ENCODE measurements around the gene CSNK2B. TPM values are rescaled to one million over a fixed set of nuclear protein-coding genes. Genes with fewer than 3 reads are reported as not detected.

Gene CSNK2B
- total RNA-seq, 4 donors from 2014 or later: 181 to 264 (median 206) TPM

DNA sequence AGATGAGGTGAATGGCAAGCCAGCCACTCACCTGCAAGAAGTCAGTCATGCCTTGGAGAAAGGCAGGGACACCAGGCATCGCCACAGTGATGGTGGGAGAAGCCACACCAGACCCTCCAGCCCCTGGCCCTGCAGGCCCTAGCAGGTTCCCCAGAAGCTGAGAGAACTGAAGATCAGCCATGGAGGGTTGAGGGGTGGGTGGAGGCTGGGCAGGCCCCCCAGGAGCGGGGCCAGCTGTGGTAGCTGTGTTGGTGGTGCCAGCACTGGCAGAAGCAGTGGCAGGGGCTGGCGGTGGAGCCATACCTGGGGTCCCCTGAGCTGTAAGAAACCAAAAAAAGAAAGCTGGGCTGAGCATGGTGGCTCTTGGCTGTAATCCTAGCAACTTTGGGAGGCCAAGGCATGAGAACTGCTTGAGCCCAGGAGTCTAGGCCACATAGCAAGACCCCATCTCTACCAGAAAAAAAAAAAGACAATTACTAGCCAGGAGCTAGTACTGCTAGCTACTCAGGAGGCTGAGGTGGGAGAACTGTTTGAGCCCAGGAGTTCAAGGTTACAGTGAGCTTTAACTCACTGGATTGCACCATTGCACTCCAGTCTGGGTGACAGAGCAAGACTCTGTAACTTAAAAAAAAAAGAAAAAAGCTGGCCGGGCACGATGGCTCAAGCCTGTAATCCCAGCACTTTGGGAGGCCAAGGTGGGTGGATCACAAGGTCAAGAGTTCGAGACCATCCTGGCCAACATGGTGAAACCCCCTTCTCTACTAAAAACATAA lies 22.9 kb upstream of the CSNK2B start:
- no peak for TF ChIP-seq POLR2A (IDR thresholded peaks at IDR 0.05)
- TF ChIP-seq, protein P1, sequence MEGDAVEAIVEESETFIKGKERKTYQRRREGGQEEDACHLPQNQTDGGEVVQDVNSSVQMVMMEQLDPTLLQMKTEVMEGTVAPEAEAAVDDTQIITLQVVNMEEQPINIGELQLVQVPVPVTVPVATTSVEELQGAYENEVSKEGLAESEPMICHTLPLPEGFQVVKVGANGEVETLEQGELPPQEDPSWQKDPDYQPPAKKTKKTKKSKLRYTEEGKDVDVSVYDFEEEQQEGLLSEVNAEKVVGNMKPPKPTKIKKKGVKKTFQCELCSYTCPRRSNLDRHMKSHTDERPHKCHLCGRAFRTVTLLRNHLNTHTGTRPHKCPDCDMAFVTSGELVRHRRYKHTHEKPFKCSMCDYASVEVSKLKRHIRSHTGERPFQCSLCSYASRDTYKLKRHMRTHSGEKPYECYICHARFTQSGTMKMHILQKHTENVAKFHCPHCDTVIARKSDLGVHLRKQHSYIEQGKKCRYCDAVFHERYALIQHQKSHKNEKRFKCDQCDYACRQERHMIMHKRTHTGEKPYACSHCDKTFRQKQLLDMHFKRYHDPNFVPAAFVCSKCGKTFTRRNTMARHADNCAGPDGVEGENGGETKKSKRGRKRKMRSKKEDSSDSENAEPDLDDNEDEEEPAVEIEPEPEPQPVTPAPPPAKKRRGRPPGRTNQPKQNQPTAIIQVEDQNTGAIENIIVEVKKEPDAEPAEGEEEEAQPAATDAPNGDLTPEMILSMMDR (IDR thresholded peaks at IDR 0.05): no peak
- Histone ChIP-seq H3K36me3 (peaks cover 88 to 92% of the 10 kb centered on the region in 2 donors), H3K27ac (no peak overlapping the region), H3K27me3 (no peaks in the 10 kb centered on the region), H3K4me1 (no peaks in the 10 kb centered on the region), H3K4me3 (replicated peaks in 1 of 3) (no peak overlapping the region), H3K9me3 (no peaks in the 10 kb centered on the region)
- intact Hi-C loops (cut with DNase I): no loop called here
- 95% methylated on average over 5 to 6 of the region's 6 CpGs for WGBS, 2 donors
- DNase-seq: no peak

DNA sequence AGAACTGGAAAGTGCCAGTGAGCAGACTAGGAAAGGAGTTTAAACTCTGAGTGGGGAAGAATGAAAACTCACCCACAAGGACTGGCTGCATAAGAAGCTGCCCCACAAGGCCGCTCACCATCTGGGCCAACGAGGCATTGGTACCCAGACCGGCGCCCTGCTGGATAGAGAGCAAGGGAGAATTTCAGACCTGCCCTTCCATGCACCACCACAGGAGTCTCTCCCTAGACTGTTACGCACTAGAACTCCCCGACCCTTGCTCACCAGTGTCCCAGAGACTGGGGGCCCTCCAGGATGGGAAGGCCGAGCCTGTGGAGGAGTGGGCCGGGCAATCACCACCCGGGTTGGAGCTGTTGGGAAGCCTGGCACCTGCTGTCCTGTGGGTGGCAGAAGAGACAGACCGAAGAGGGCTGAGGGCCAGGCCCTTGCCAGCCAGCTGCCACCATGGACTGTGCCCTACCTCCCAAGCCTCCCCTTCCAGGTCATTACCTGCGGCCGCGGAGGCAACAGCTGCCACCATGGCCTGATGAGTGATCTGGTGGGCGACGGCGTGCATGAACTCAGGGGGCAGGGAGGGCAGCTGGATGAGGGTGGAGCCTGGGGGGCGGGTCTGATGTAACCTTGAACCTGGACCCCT lies 21.9 kb upstream of the CSNK2B start:
- Histone ChIP-seq H3K9me3 (no peaks in the 10 kb centered on the region), H3K27me3 (no peaks in the 10 kb centered on the region), H3K4me3 (replicated peaks in 1 of 3) (no peak overlapping the region), H3K36me3 (peaks cover 94 to 97% of the 10 kb centered on the region in 2 donors), H3K27ac (no peak overlapping the region), H3K4me1 (no peaks in the 10 kb centered on the region)
- 88 to 94% methylated on average over 8 to 12 of the region's 17 CpGs for WGBS, 2 donors
- intact Hi-C loops (cut with DNase I): no loop called here
- TF ChIP-seq POLR2A (IDR thresholded peaks at IDR 0.05): no peak
- TF ChIP-seq, protein P1 (IDR thresholded peaks at IDR 0.05): no peak
- no peak for DNase-seq

DNA sequence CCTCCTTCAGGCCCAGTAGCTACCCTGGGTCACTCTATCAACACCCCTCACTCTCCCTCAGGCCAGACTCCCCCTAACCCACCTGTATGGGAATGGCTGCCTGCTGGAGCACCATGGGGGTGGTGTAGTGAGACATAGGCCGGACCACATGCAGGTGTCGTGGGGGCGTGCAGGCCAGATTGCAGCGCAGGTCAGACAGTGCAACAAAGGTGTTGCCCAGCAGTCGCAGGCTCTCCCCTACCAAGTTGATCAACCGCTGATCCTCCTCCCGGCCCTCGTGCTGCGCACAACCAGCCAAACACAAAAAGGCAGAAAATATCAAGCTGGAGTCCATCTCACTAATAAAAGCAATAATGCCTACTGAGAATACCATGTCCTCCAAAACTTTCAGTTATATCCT lies 20.6 kb upstream of the CSNK2B start:
- intact Hi-C loops (cut with DNase I): no loop called here
- Histone ChIP-seq H3K27me3 (no peaks in the 10 kb centered on the region), H3K4me3 (replicated peaks in 1 of 3) (no peak overlapping the region), H3K4me1 (no peaks in the 10 kb centered on the region), H3K36me3 (peaks cover 84 to 90% of the 10 kb centered on the region in 2 donors), H3K9me3 (no peaks in the 10 kb centered on the region), H3K27ac (no peak overlapping the region)
- WGBS, 2 donors: 96 to 97% methylated on average over 9 of the region's 9 CpGs
- no peak for TF ChIP-seq POLR2A (IDR thresholded peaks at IDR 0.05)
- TF ChIP-seq, protein P1 (IDR thresholded peaks at IDR 0.05): no peak
- no peak for DNase-seq

DNA sequence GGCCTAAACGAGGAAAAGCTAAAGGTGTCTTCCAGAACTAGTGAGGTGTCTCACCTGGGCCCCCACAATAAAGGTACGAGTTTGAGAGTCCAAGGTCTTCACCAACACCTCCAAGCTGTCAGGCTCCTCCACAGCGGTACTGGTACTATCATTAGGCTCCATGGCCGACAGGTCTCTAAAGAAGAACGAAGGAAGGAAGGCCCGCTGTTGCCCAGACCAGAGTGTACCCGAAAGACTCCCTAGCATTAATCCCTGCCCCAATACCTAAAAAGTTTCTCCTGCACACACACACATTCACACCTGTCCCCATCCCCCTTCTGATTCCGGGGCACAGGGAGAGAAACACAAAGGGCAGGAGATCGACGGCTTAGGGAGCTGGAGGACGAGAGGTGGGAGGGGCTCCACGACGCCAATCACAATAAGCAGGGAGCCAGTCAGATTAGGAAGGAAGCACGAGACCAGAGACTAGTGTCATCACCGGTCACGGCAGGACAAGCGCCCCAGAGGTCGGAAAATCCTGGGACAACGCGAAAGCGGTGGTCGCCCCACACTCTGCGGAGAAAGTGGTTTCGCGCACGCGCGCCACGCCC lies 14.2 kb upstream of the CSNK2B start:
- H3K36me3 ChIP-seq: peaks cover 24 to 29% of the 10 kb centered on the region in 2 donors
- no peaks in the 10 kb centered on the region for H3K9me3 ChIP-seq
- DNase-seq: peak; percentile 70 to 81
- H3K27ac ChIP-seq: peak overlapping the region; percentile 97 to 99 (median 99)
- 2 to 4% methylated on average over 19 to 29 of the region's 29 CpGs for WGBS, 2 donors
- H3K4me3 ChIP-seq (replicated peaks in 1 of 3): peak overlapping the region; percentile 42 to 93 (median 63)
- H3K27me3 ChIP-seq: no peaks in the 10 kb centered on the region
- peaks cover 13 to 21% of the 10 kb centered on the region in 2 donors for H3K4me1 ChIP-seq
- intact Hi-C loops (cut with DNase I): no loop called here
- TF ChIP-seq, protein P1 (IDR thresholded peaks at IDR 0.05): no peak
- no peak for TF ChIP-seq POLR2A (IDR thresholded peaks at IDR 0.05)

Measured in thyroid gland (tissue), 4 donors.